ENCODE results near the gene SNRPN. TPM values are rescaled to one million over a fixed set of nuclear protein-coding genes. Genes with fewer than 3 reads are reported as not detected.

Gene SNRPN
- total RNA-seq, 1 experiment from 2014 or later = 14.3 TPM

DNA sequence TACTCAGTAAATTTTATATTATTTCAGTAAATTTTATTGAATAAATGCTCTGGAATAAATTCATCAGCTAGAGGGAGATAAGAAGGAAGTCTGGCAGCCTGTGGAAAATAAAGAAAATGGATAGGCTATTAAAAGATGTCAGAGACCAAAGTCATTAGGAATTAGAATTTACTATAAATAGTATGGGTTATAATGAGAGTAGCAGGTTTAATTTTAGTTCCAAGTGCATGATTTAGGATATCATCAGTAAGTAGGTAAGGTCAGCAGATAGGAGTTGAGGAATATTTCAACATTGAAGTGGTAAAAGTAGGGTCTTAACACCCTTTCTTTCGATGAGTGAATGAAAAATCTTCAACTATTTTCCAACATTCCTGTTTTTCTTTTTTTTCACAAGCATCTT, 64.6 kb downstream of the SNRPN start:
- no peaks in the 10 kb centered on the region for H3F3A ChIP-seq (ENCODE audit: insufficient read depth, low read depth)
- ChIA-PET CTCF (no interaction called here), POLR2A (ENCODE audit: unreplicated experiment) (no interaction called here)
- H3K9me2 ChIP-seq (ENCODE audit: insufficient read depth) = no peaks in the 10 kb centered on the region
- TF ChIP-seq EZH2 (IDR thresholded peaks at IDR 0.05; ENCODE audit: low read depth) = no peak
- TF ChIP-seq, protein P1, sequence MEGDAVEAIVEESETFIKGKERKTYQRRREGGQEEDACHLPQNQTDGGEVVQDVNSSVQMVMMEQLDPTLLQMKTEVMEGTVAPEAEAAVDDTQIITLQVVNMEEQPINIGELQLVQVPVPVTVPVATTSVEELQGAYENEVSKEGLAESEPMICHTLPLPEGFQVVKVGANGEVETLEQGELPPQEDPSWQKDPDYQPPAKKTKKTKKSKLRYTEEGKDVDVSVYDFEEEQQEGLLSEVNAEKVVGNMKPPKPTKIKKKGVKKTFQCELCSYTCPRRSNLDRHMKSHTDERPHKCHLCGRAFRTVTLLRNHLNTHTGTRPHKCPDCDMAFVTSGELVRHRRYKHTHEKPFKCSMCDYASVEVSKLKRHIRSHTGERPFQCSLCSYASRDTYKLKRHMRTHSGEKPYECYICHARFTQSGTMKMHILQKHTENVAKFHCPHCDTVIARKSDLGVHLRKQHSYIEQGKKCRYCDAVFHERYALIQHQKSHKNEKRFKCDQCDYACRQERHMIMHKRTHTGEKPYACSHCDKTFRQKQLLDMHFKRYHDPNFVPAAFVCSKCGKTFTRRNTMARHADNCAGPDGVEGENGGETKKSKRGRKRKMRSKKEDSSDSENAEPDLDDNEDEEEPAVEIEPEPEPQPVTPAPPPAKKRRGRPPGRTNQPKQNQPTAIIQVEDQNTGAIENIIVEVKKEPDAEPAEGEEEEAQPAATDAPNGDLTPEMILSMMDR (conservative IDR thresholded peaks at IDR 0.05) = no peak
- no peaks in the 10 kb centered on the region for H4K20me1 ChIP-seq (ENCODE audit: insufficient read depth)
- no peaks in the 10 kb centered on the region for H3K9me3 ChIP-seq (ENCODE audit: insufficient read depth, low read depth)
- no peaks in the 10 kb centered on the region for H3K27me3 ChIP-seq (ENCODE audit: insufficient read depth, low read depth)
- H3K36me3 ChIP-seq (ENCODE audit: low read depth) = no peaks in the 10 kb centered on the region
- no peaks in the 10 kb centered on the region for H3K4me1 ChIP-seq (replicated peaks; ENCODE audit: insufficient read depth)
- BruUV-seq (replicated peaks) = no TSS peak
- DNase-seq = no peak
- H3K4me3 ChIP-seq = no peak overlapping the region
- intact Hi-C loops (cut with micrococcal nuclease; ENCODE audit: unreplicated experiment) = no loop called here
- H2AFZ ChIP-seq = no peak overlapping the region
- H3K4me2 ChIP-seq = no peak overlapping the region
- H3K27ac ChIP-seq = no peak overlapping the region
- H3K79me2 ChIP-seq (ENCODE audit: low read depth) = no peaks in the 10 kb centered on the region

DNA sequence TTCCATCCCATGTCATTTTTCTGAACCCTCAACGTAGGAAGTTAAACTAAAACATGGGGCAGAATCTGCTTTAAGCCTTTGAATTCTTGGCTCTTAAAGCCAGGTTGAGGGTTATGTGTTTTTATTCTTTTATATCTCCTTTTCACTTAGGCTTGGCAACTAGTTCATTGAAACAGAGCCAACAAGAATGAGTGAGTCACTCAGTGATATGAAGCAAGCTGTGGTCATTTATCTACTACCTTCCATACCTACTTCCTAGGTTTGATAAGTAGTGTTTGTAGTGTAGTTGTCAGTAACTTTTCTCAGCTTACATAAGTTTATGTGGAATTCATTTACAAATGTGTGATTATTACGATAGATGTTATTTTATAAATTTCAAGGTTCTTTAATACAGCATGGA, 67.4 kb downstream of the SNRPN start:
- H3F3A ChIP-seq (ENCODE audit: insufficient read depth, low read depth) = no peaks in the 10 kb centered on the region
- no peaks in the 10 kb centered on the region for H3K4me1 ChIP-seq (replicated peaks; ENCODE audit: insufficient read depth)
- no peaks in the 10 kb centered on the region for H3K27me3 ChIP-seq (ENCODE audit: insufficient read depth, low read depth)
- H4K20me1 ChIP-seq (ENCODE audit: insufficient read depth) = no peaks in the 10 kb centered on the region
- H3K4me3 ChIP-seq = no peak overlapping the region
- no peaks in the 10 kb centered on the region for H3K9me2 ChIP-seq (ENCODE audit: insufficient read depth)
- no peak overlapping the region for H2AFZ ChIP-seq
- ChIA-PET POLR2A (ENCODE audit: unreplicated experiment) (no interaction called here), CTCF (no interaction called here)
- TF ChIP-seq, protein P1 (conservative IDR thresholded peaks at IDR 0.05) = no peak
- TF ChIP-seq EZH2 (IDR thresholded peaks at IDR 0.05; ENCODE audit: low read depth) = no peak
- no peak for DNase-seq
- no peak overlapping the region for H3K4me2 ChIP-seq
- intact Hi-C loops (cut with micrococcal nuclease; ENCODE audit: unreplicated experiment) = no loop called here
- no TSS peak for BruUV-seq (replicated peaks)
- no peaks in the 10 kb centered on the region for H3K79me2 ChIP-seq (ENCODE audit: low read depth)
- H3K36me3 ChIP-seq (ENCODE audit: low read depth) = no peaks in the 10 kb centered on the region
- H3K9me3 ChIP-seq (ENCODE audit: insufficient read depth, low read depth) = no peaks in the 10 kb centered on the region
- no peak overlapping the region for H3K27ac ChIP-seq

Other genes starting within 250 kb of the SNRPN start
- 6.7 and 8.7 TPM in 2 replicates for gene SNURF, start within 50 bp of the SNRPN start, total RNA-seq (2021)

Data from PC-9 (cell line).